Central memory CD8-positive, alpha-beta T cell (primary cell): ENCODE results near the gene AEBP2.
"Not testable (repeated sequence)": the region's sequence is repeated elsewhere in the genome, so short reads cannot be mapped to it uniquely, and the experiment has no call there.

Experiments
- ATAC-seq: fragments of 150-1000 bp; cut with Tn5 transposase; replicated peaks from 2 replicates; pipeline ENCODE4 v1.10.0; 2022; ENCODE audit warnings: mild to moderate bottlenecking, moderate FRiP score, moderate number of reproducible peaks; ENCODE audit not compliant: poor library complexity, severe bottlenecking; ENCODE audit errors: extremely low read depth
- DNase-seq, 2 donors: peaks; one replicate each; pipeline ENCODE4 v3.0.0; 2021; ENCODE audit warnings: low spot score in 2 of 2
- H3K27ac Mint-ChIP-seq: one replicate; pipeline ENCODE4 v1.8.0; 2022; ENCODE audit warnings: low read depth, mild to moderate bottlenecking, moderate library complexity, mixed read lengths
- H3K27me3 Mint-ChIP-seq: one replicate; pipeline ENCODE4 v1.8.0; 2022; ENCODE audit warnings: mixed read lengths
- H3K36me3 Mint-ChIP-seq: one replicate; pipeline ENCODE4 v1.8.0; 2022; ENCODE audit warnings: mild to moderate bottlenecking, moderate library complexity, mixed read lengths; ENCODE audit not compliant: insufficient read depth
- H3K4me1 Mint-ChIP-seq: one replicate; pipeline ENCODE4 v1.8.0; 2022; ENCODE audit warnings: mixed read lengths
- H3K4me3 Mint-ChIP-seq: one replicate; pipeline ENCODE4 v1.8.0; 2022; ENCODE audit warnings: mild to moderate bottlenecking, moderate library complexity, mixed read lengths
- H3K9me3 Mint-ChIP-seq: one replicate; pipeline ENCODE4 v1.8.0; 2022; ENCODE audit warnings: mixed read lengths

The AEBP2 gene, protein sequence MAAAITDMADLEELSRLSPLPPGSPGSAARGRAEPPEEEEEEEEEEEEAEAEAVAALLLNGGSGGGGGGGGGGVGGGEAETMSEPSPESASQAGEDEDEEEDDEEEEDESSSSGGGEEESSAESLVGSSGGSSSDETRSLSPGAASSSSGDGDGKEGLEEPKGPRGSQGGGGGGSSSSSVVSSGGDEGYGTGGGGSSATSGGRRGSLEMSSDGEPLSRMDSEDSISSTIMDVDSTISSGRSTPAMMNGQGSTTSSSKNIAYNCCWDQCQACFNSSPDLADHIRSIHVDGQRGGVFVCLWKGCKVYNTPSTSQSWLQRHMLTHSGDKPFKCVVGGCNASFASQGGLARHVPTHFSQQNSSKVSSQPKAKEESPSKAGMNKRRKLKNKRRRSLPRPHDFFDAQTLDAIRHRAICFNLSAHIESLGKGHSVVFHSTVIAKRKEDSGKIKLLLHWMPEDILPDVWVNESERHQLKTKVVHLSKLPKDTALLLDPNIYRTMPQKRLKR

DNA sequence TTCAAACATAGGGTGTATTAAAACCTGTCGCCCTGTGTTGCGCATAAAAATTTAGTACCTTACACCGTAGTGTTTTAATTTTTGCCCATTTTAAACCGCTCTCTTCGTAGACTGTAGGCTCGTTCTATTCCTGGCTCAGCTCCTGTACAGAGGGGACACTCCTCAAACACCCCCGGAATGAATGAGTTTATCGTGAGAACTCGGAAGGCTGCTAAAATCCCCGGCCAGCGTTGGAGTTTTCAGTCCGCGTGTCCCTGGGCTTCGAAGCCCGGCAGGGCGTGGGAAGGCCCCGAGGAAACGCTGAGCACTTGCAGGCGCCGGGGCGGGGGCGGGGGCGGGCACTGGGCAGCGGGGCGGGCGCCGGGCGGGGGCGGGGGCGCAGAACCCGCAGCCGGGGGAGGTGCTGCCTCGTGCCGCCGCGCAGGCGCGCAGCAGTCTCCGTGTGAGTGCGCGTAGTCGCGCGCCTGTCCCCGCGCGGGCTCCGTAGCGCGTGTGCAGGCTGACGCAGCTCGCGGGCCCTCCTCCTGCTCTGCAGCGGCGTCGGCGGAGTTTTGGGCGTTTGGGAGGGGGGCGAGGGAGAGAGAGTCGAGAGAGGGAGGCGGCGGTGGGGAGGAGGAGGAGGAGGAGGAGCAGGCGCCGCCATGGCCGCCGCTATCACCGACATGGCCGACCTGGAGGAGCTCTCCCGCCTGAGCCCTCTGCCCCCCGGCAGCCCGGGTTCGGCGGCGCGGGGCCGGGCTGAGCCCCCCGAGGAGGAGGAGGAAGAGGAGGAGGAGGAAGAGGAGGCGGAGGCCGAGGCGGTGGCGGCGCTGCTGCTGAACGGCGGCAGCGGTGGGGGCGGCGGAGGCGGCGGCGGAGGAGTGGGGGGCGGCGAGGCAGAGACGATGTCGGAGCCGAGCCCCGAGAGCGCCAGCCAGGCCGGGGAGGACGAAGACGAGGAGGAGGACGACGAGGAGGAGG, at the start of gene AEBP2:
Gene AEBP2 (plus strand): TSS at position 434 of the 960 bp plus-strand sequence. CDS start 208 bp downstream, at position 642.
- Mint-ChIP-seq H3K4me1 (peaks cover 24% of the 10 kb centered on the region), H3K9me3 (no peaks in the 10 kb centered on the region), H3K27me3 (no peaks in the 10 kb centered on the region), H3K36me3 (peaks cover 21% of the 10 kb centered on the region), H3K4me3 (peak within 1 kb of the TSS; percentile 100), H3K27ac (peak within 1 kb of the TSS; percentile 99)
- DNase-seq = peak; percentile 78 to 91
- ATAC-seq = peak; percentile 88

DNA sequence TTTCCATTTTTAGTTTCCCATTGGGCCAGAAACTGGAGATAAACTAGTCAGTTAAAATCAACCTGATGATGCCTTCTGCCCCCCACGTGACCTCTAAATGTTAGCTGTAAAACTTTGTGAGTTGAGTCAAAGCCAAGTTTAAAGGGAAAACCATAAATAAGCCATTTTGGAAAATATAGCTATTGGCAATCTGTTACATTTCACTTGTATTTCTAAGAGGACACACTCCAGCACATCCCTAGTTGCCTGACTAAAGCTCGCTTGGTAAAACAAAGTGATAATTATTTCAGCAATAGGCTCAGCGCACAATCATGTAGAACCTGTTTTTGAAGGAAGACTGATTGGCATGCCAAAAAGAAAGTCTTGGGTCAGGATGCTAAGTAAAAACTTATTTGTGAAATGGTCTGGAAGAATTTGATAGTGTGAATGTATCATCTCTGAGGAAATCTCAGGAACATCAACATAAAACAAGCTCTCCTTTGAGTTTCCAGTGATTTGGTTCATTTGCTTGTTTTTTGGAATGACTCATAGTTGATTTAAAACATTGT, 49.2 kb upstream of the AEBP2 start:
- no peak for ATAC-seq
- no peaks in the 10 kb centered on the region for H3K36me3 Mint-ChIP-seq
- no peaks in the 10 kb centered on the region for H3K4me1 Mint-ChIP-seq
- no peaks in the 10 kb centered on the region for H3K27me3 Mint-ChIP-seq
- no peak for DNase-seq
- no peak overlapping the region for H3K4me3 Mint-ChIP-seq
- H3K27ac Mint-ChIP-seq = no peak overlapping the region
- no peaks in the 10 kb centered on the region for H3K9me3 Mint-ChIP-seq

- H3K36me3 Mint-ChIP-seq, ATAC-seq, H3K4me1 Mint-ChIP-seq, DNase-seq, H3K27me3 Mint-ChIP-seq, H3K4me3 Mint-ChIP-seq, H3K27ac Mint-ChIP-seq, H3K9me3 Mint-ChIP-seq: not testable (repeated sequence)
These were observed 46.6 kb upstream of the AEBP2 start for GRCh38 chr12:19392644-19393043.

- Mint-ChIP-seq H3K9me3 (no peaks in the 10 kb centered on the region), H3K4me1 (no peaks in the 10 kb centered on the region), H3K36me3 (no peaks in the 10 kb centered on the region), H3K27me3 (no peaks in the 10 kb centered on the region), H3K4me3 (no peak overlapping the region), H3K27ac (no peak overlapping the region)
- ATAC-seq (no peak), DNase-seq (no peak)
These were observed 44.9 kb upstream of the AEBP2 start for GRCh38 chr12:19394385-19394784.

DNA sequence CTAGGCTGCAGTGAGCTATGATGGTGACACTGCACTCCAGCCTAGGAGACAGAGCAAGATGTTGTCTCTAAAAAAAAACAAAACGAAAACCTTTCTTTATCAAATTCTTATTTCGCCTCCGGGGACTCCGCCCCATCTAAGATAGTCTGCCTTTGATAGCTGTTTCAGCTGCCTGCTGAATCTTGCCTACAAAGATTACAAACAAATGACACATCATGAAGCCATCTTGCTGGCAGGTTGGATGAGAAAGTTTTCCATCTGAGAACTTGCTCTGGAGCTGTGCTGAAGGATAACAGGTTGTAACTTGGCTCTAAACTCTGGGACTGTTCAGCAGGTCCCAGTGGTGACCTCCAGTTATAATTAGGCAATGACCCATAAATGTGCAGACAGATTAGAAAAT, 41.8 kb upstream of the AEBP2 start:
- Mint-ChIP-seq H3K27ac (no peak overlapping the region), H3K9me3 (no peaks in the 10 kb centered on the region), H3K4me3 (no peak overlapping the region), H3K36me3 (no peaks in the 10 kb centered on the region), H3K27me3 (no peaks in the 10 kb centered on the region), H3K4me1 (no peaks in the 10 kb centered on the region)
- ATAC-seq = no peak
- no peak for DNase-seq

- Mint-ChIP-seq H3K4me3 (no peak overlapping the region), H3K27ac (no peak overlapping the region), H3K9me3 (no peaks in the 10 kb centered on the region), H3K36me3 (no peaks in the 10 kb centered on the region), H3K27me3 (no peaks in the 10 kb centered on the region), H3K4me1 (peaks cover 5% of the 10 kb centered on the region)
- DNase-seq (no peak), ATAC-seq (no peak)
These were observed 40.6 kb upstream of the AEBP2 start for GRCh38 chr12:19398376-19399363.

DNA sequence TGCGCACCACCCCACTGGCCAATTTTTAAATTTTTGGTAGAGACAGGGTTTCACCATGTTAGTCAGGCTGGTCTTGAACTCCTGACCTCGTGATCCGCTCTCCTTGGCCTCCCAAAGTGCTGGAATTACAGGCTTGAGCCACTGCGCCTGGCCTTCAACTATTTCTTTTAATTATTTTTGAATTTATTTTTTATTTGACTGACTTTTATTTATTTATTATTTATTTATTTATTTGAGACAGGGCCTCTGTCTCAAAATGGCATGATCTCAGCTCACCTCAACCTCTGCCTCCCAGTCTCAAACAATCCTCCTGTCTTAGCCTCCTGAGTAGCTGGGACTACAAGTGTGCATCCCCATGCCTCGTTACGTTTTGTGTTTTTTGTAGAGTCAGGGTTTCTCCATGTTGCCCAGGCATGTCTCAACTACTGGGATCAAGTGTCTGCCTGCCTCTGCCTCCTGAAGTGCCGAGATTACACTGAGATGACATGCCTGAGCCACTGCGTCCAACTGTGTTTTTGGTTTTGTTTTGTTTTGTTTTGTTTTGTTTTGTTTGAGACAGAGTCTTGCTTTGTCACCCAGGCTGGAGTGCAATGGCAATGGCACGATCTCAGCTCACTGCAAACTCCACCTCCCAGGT, 38.5 kb upstream of the AEBP2 start:
- H3K27ac Mint-ChIP-seq, H3K9me3 Mint-ChIP-seq, ATAC-seq, DNase-seq, H3K36me3 Mint-ChIP-seq, H3K4me3 Mint-ChIP-seq, H3K27me3 Mint-ChIP-seq: not testable (repeated sequence)
- peaks cover 13% of the 10 kb centered on the region for H3K4me1 Mint-ChIP-seq

DNA sequence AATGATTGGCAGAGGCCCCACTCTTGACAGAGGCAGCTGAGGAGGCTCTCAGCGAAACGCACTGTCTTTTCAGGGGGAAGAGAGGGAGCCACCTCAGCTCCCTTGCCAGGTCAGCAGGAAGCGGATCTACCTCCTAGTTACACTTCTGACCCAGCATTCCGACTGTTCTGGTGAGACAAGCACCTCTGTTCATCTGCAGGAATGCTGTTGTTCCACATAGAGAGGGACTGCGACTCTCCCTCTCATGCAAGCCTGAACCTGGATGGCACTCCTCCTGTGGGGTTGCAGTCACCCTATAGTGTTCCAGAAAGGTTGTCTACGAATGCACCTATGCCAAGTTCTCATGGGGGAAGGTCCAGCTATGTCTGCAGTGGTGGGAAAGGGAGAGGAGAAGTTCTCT, 37.1 kb upstream of the AEBP2 start:
- Mint-ChIP-seq H3K27ac (no peak overlapping the region), H3K36me3 (peaks cover 2% of the 10 kb centered on the region), H3K9me3 (peaks cover 5% of the 10 kb centered on the region), H3K4me1 (peaks cover 13% of the 10 kb centered on the region), H3K27me3 (no peaks in the 10 kb centered on the region), H3K4me3 (no peak overlapping the region)
- DNase-seq = no peak
- ATAC-seq = no peak

GRCh38 chr12:19402743-19403431, 36.4 kb upstream of the AEBP2 start:
- DNase-seq = no peak
- H3K4me1 Mint-ChIP-seq = peaks cover 13% of the 10 kb centered on the region
- ATAC-seq = no peak
- H3K27me3 Mint-ChIP-seq = no peaks in the 10 kb centered on the region
- peaks cover 5% of the 10 kb centered on the region for H3K9me3 Mint-ChIP-seq
- no peak overlapping the region for H3K27ac Mint-ChIP-seq
- H3K36me3 Mint-ChIP-seq = peaks cover 2% of the 10 kb centered on the region
- H3K4me3 Mint-ChIP-seq = no peak overlapping the region

DNA sequence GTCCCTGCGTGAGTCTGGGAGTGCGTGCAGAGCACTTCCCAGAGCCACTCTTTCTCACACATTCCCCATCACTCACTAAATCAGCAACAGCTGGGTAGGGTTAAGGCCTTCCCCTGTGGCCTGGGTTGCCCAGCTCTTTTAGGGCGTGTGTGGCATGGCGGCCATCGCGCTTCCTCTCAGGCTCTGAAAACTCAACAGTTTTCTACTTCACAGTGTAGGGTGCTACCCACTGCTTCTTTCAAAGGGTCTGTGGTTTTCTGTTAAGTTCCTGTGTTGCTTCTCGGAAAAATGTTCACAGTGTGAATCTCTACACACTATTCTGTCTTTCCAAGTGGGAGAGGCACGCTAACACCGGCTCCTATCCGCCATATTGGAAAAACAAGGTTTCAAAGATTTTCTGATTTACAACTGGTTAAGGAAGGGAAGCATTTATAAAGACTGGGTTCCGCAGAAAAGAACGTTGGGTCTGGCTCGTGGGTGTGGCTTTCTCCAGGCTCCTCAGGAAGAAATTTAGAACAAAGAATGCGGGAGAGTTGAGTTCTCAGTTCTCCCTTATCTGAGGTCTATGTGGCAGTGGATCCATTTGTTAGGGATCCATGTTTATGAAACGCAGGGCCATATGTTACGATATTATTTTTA, 34.9 kb upstream of the AEBP2 start:
- no peaks in the 10 kb centered on the region for H3K27me3 Mint-ChIP-seq
- H3K9me3 Mint-ChIP-seq = peaks cover 5% of the 10 kb centered on the region
- DNase-seq = peak in 1 of 2 donors; percentile 18
- H3K27ac Mint-ChIP-seq = peak overlapping the region; percentile 85
- peaks cover 13% of the 10 kb centered on the region for H3K4me1 Mint-ChIP-seq
- H3K4me3 Mint-ChIP-seq = peak overlapping the region; percentile 61
- ATAC-seq = peak; percentile 90
- peaks cover 2% of the 10 kb centered on the region for H3K36me3 Mint-ChIP-seq
